NCI-H1436 treated with DMSO at 0.1 percent for 48 hours (cell line): ENCODE data around the gene CWF19L1.
"Not testable (repeated sequence)": the region's sequence is repeated elsewhere in the genome, so short reads cannot be mapped to it uniquely, and the experiment has no call there.

Source experiments
- DNase-seq: peaks from one replicate; lab custom pipeline; 2025; lab: John Stamatoyannopoulos, UW

The CWF19L1 gene

GRCh38 chr10:100267239-100268104 is at the start of gene CWF19L1:
Gene CWF19L1 (minus strand): TSS chr10:100267638. CDS start chr10:100267593, 45 bp downstream.
- DNase-seq, result peak; percentile 21

GRCh38 chr10:100315615-100316014 is 48.2 kb upstream of the CWF19L1 start:
- no peak for DNase-seq

GRCh38 chr10:100311298-100311697 is 43.9 kb upstream of the CWF19L1 start:
- DNase-seq, result no peak

- no peak for DNase-seq
Observed at GRCh38 chr10:100307684-100308083, 40.2 kb upstream of the CWF19L1 start.

- DNase-seq, result no peak
Observed at GRCh38 chr10:100306861-100307260, 39.4 kb upstream of the CWF19L1 start.

- no peak for DNase-seq
Observed at GRCh38 chr10:100304414-100304813, 37.0 kb upstream of the CWF19L1 start.

- no peak for DNase-seq
Observed at GRCh38 chr10:100303724-100304319, 36.4 kb upstream of the CWF19L1 start.

GRCh38 chr10:100301123-100301522 is 33.7 kb upstream of the CWF19L1 start:
- not testable (repeated sequence) for DNase-seq

- no peak for DNase-seq
Observed at GRCh38 chr10:100297242-100297641, 29.8 kb upstream of the CWF19L1 start.

- no peak for DNase-seq
Observed at GRCh38 chr10:100293066-100293465, 25.6 kb upstream of the CWF19L1 start.

- not testable (repeated sequence) for DNase-seq
Observed at GRCh38 chr10:100292300-100292699, 24.9 kb upstream of the CWF19L1 start.

- no peak for DNase-seq
Observed at GRCh38 chr10:100291356-100291755, 23.9 kb upstream of the CWF19L1 start.

- no peak for DNase-seq
Observed at GRCh38 chr10:100289641-100290040, 22.2 kb upstream of the CWF19L1 start.

GRCh38 chr10:100288196-100288595 is 20.8 kb upstream of the CWF19L1 start:
- no peak for DNase-seq

GRCh38 chr10:100287756-100288155 is 20.3 kb upstream of the CWF19L1 start:
- no peak for DNase-seq

- peak; percentile 7 for DNase-seq
Observed at GRCh38 chr10:100286051-100287033, 18.9 kb upstream of the CWF19L1 start, which contains the start of gene BLOC1S2. Gene BLOC1S2 (minus strand): TSS chr10:100286680. CDS start chr10:100286659, 21 bp downstream.

GRCh38 chr10:100285326-100285725 is 17.9 kb upstream of the CWF19L1 start:
- DNase-seq, result not testable (repeated sequence)

- no peak for DNase-seq
Observed at GRCh38 chr10:100282907-100283306, 15.5 kb upstream of the CWF19L1 start.

GRCh38 chr10:100276971-100277370 is 9.5 kb upstream of the CWF19L1 start:
- not testable (repeated sequence) for DNase-seq

- DNase-seq, result no peak
Observed at GRCh38 chr10:100265821-100266485, 1.5 kb downstream of the CWF19L1 start.

- DNase-seq, result no peak
Observed at GRCh38 chr10:100254191-100254590, 13.2 kb downstream of the CWF19L1 start.
